IPS-18c (cell line): ENCODE measurements around the gene SYCE1.
"Not testable (repeated sequence)": the region's sequence is repeated elsewhere in the genome, so short reads cannot be mapped to it uniquely, and the experiment has no call there.

Experiments used
- H3K4me3 ChIP-seq: 2 replicates; pipeline ENCODE4 v1.7.0; 2013; ENCODE audit warnings: low read depth, mild to moderate bottlenecking, low read length, moderate library complexity; ENCODE audit not compliant: insufficient read depth
- H3K9me3 ChIP-seq: one replicate; pipeline ENCODE4 v1.6.1; 2013; ENCODE audit warnings: mild to moderate bottlenecking, low read length, moderate library complexity; ENCODE audit not compliant: control insufficient read depth, insufficient read depth

Gene SYCE1, protein sequence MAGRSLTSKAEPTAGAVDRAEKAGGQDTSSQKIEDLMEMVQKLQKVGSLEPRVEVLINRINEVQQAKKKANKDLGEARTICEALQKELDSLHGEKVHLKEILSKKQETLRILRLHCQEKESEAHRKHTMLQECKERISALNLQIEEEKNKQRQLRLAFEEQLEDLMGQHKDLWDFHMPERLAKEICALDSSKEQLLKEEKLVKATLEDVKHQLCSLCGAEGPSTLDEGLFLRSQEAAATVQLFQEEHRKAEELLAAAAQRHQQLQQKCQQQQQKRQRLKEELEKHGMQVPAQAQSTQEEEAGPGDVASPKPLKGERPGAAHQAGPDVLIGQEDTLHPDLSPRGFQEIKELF

DNA sequence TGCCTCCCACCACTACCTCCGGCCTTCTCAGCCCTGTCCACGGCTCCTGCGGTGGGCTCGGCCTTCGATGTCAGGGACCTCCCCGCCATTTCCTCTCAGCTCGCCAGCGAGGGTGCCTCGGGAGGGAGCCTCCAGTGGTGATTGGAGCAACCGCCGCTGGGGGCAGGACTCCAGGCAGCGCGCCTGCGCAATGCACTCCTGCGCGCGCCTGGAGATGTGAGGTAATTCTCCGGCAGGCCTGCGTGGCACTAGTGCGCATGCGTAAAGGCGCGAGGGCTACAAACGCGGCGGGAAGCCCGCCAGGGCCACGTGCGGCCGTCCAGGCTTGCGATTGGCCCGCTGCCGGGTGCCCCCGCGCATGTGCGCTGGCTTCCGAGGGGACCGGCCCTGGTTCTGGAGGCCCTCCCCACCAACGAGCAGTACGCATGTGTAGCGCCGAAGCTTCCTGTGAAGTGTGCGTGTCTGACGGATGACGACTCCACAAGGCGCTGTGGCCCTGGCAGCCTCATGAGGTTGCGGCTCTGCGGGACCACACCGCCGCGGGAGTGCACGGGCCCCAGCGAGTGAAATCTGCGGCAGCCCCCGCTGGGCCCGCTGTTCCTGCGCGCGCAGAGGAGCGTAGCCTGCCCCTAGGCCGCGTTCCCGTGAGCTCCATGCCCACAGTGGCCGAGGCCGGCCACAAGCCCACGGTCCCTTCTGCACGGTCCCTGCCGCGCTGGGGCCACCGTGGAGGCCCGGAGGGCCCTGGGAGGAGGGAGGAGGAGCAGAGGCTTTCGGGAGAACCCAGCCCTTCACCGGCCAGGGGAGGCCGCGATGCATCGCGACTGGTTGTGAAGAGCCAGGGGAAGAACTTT, at the start of gene SYCE1:
Gene SYCE1 (minus strand): TSS at position 143 of the 854 bp plus-strand sequence. CDS start 54 bp downstream, at position 89.
- H3K9me3 ChIP-seq: peaks cover 14% of the 10 kb centered on the region
- H3K4me3 ChIP-seq: no peak within 1 kb of the TSS

DNA sequence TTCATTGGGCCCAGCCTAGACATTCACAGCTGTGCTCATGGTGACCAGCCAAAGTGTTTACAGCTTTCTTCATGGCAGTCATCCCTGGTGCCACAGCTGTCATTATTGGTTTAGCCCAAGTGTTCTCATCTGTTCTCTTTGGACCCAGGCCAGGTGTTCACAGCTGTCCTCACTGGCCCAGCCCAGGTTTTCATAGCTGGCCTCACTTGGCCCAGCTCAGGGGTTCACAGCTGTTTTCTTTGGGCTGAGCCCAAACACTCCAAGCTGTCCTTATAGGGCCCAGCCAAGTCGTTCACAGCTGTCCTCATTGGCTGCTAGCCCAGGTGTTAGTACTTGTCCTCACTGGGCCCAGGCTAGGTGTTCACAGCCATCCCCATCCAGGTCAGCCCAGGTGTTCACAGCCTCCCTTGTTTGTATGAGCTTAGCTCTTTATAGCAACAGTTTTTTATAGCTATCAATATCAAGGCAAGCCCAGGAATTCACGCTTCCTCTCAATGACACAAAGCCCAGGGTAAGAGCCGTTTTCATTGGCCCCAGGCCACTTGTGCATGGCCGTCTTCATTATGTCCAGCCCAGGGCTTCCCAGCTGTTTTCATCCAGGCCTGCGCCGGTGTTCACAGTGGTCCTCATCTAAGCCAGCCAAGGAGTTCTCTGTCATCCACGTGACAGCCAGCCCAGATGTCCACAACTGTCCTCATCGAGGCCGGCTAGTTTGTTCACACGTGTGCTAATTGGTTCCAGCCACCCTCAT, 49.6 kb upstream of the SYCE1 start:
- Histone ChIP-seq H3K9me3 (peaks cover 17% of the 10 kb centered on the region), H3K4me3 (no peak overlapping the region)

DNA sequence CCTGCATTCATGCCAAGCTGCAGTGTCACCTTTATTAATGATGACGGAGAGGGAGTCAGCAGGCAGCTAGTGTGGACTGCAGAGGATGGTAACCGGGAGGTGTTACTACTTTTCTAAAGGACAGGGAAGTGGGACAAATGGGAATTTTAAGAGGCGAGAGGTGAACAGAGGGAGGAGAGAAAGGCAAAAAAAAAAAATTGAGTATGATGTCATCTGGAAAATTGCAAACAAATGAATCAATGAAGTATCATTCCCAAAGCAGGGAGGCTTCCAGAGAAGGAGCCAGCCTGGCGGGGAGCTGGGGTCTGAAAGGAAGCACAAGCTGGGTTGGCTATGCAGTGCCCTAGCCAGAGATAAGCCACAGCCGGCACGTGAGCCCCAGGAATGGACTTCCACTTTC, 48.3 kb upstream of the SYCE1 start:
- H3K9me3 ChIP-seq: peaks cover 19% of the 10 kb centered on the region
- no peak overlapping the region for H3K4me3 ChIP-seq

- Histone ChIP-seq H3K9me3 (peaks cover 12% of the 10 kb centered on the region), H3K4me3 (no peak overlapping the region)
Observed at GRCh38 chr10:133611079-133611478, 45.7 kb upstream of the SYCE1 start.

- no peak overlapping the region for H3K4me3 ChIP-seq
- peaks cover 5% of the 10 kb centered on the region for H3K9me3 ChIP-seq
Observed at GRCh38 chr10:133608855-133609254, 43.5 kb upstream of the SYCE1 start.

DNA sequence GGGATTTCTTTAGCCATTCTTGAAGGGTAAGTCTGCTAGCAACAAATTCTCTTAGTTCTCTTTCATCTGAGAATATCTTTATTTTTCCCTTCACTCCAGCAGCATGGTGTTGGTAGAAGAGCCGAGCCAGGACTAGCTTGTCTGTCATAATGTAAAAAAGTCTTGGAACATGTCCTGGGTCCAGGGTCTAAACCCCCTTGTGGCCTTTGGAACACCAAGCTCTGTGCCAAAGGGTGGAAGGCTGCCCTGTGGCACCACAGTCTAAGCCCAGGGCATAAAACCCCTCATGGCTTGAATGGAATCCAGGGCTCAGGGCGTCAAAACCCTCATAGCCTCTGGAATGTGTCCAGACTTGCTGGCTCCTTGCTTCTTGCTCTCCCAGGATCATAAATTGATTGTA, 38.1 kb upstream of the SYCE1 start:
- H3K9me3 ChIP-seq, H3K4me3 ChIP-seq: not testable (repeated sequence)

GRCh38 chr10:133600657-133601056, 35.3 kb upstream of the SYCE1 start:
- Histone ChIP-seq H3K9me3 (peaks cover 5% of the 10 kb centered on the region), H3K4me3 (no peak overlapping the region)

DNA sequence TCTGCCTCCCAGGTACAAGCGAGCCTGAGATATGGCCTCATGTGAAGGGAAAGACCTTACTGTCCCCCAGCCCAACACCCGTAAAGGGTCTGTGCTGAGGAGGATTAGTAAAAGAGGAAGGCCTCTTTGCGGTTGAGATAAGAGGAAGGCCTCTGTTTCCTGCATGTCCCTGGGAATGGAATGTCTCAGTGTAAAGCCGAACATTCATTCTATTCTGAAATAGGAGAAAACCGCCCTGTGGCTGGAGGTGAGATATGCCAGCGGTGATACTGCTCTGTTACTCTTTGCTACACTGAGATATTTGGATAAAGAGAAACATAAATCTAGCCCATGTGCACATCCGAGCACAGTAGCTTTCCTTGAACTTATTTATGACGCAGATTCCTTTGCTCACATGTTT, 34.5 kb upstream of the SYCE1 start:
- H3K9me3 ChIP-seq, H3K4me3 ChIP-seq: not testable (repeated sequence)

- H3K4me3 ChIP-seq: no peak overlapping the region
- H3K9me3 ChIP-seq: peaks cover 11% of the 10 kb centered on the region
Observed at GRCh38 chr10:133592716-133593115, 27.3 kb upstream of the SYCE1 start.

DNA sequence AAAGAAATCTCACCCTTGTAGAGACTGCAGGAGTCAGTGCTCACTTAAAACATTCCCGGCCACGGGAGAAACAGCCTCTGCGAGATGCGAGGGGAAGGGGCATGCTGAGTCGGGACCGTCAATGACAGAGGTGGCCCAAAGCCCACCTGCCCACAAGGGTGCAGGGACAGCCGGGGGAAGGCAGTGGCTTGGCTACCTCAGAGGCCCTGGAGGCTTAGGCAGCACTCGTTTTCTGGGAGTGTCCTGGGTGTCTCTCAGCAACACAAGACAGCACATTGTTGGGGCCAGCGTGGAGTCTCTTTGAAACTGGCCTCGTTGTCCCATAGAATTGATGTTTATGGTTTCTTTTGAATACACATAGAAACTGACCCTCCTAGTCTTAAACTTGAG, 25.6 kb upstream of the SYCE1 start:
- Histone ChIP-seq H3K9me3 (peaks cover 11% of the 10 kb centered on the region), H3K4me3 (no peak overlapping the region)

GRCh38 chr10:133590226-133590969, 25.0 kb upstream of the SYCE1 start:
- Histone ChIP-seq H3K9me3 (peaks cover 11% of the 10 kb centered on the region), H3K4me3 (no peak overlapping the region; the same call in 1 of the 2 replicates)

- not testable (repeated sequence) for H3K4me3 ChIP-seq
Observed at GRCh38 chr10:133577037-133577436, 11.7 kb upstream of the SYCE1 start.

GRCh38 chr10:133573460-133573859, 8.1 kb upstream of the SYCE1 start:
- H3K4me3 ChIP-seq: not testable (repeated sequence)

More at GRCh38 chr10:133577037-133577436, 11.7 kb upstream of the SYCE1 start:
- H3K9me3 ChIP-seq: not testable (repeated sequence)

GRCh38 chr10:133572055-133572454, 6.7 kb upstream of the SYCE1 start:
- H3K4me3 ChIP-seq, H3K9me3 ChIP-seq: not testable (repeated sequence)

More at GRCh38 chr10:133573460-133573859, 8.1 kb upstream of the SYCE1 start:
- H3K9me3 ChIP-seq: not testable (repeated sequence)

GRCh38 chr10:133569801-133570200, 4.4 kb upstream of the SYCE1 start:
- not testable (repeated sequence) for H3K9me3 ChIP-seq, H3K4me3 ChIP-seq

DNA sequence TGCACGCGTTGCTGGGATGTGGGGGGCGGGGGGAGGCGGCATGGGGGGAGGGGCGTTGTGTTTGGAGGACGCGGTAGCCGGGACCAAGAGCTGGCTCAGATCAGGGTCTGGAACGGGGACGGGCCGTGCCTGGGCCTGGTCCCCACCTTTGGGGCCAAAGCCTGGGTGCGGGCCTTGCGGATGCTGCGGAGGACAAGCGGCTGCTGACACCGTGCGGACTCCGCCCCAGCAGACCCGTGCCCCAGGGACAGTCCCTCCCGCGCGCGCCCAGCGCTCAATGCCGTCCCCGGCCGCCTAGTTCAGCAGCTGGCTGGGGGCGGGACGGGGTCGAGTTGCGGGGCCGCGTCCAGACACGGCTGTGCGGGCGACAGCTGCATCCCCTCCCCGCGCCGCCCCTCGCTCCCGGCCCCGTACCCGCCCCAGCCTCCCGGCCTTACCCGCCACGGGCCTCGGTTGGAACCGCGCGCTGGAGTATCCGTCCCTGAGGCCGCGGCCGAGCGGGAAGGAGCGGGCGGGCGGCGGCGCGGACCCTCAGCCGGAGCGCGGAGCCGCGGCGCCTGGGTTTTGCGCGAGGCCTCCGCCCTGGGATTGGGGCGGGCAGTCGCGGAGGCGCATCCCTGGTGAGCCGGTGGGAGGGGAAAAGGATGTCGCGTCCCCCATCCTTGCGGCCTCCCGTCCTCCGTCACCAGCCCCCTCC, 3.6 kb upstream of the SYCE1 start:
- H3K9me3 ChIP-seq, H3K4me3 ChIP-seq: not testable (repeated sequence)
